ENCODE measurements around the gene ULK1. TPM values are rescaled to one million over a fixed set of nuclear protein-coding genes. Genes with fewer than 3 reads are reported as not detected.

The ULK1 gene
- total RNA-seq, 1 experiment from 2014 or later, result 34.2 TPM

DNA sequence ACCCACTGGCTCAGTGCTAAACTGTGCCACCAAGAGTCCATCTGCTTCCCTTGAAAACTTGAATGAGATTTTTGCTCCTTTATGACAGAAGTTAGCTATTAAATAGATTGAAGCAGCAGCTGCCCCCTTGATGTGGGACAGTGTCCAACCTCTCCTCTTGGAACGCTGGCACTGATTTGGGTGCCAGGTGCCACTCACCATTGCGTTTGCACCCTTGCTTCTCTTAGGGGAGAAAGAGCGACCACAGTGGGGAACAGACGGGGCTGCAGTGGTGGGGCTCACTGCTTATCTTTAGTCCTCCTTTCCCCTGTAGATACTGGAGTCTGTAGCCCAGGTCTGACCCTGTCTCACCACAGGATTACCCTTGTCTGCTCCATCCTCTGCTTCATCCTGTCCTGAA lies 64.7 kb downstream of the ULK1 start:
- H3K4me3 ChIP-seq (replicated peaks in 1 of 2; ENCODE audit: low read depth in 1 of 2, low read length in 2 of 2), result no peak overlapping the region
- ChIA-PET RAD21 (ENCODE audit: low non-redundant PET in 1 of 2, low total read pairs in 2 of 2, uncharacterized antibody in 2 of 2, unreplicated experiment in 2 of 2) (no interaction called here), POLR2A (no interaction called here), CTCF (interaction anchor here (1.2 kb wide), 1 partner anchor 9 kb away, joined by 3 read pairs; the partner anchor contains the start of gene EP400)
- peaks cover 88% of the 10 kb centered on the region for H3K79me2 ChIP-seq (ENCODE audit: insufficient read depth, low read length)
- no TSS peak for BruUV-seq (replicated peaks)
- H3K9me2 ChIP-seq (ENCODE audit: insufficient read depth), result no peaks in the 10 kb centered on the region
- no peak for ATAC-seq
- no peak overlapping the region for H2AFZ ChIP-seq (ENCODE audit: low read depth, low read length, poor library complexity, severe bottlenecking)
- H3K4me2 ChIP-seq (ENCODE audit: low read length), result no peak overlapping the region
- H4K20me1 ChIP-seq (ENCODE audit: insufficient read depth), result peaks cover 9% of the 10 kb centered on the region; the same call in 1 of the 2 replicates
- no peak for DNase-seq (ENCODE audit: low read depth, low spot score)
- H3K27ac ChIP-seq (ENCODE audit: low read depth, low read length), result no peak overlapping the region
- H3K36me3 ChIP-seq (ENCODE audit: control insufficient read depth in 1 of 2, insufficient read depth in 2 of 2, low read length in 2 of 2), result peaks cover 6 to 7% of the 10 kb centered on the region in 2 experiments; a peak in 3 of 4 replicates
- no peaks in the 10 kb centered on the region for H3K9me3 ChIP-seq (ENCODE audit: control insufficient read depth in 1 of 2, insufficient read depth in 1 of 2, low read depth in 1 of 2, low read length in 2 of 2)
- H3K9ac ChIP-seq (ENCODE audit: low read length), result no peak overlapping the region
- no peak for TF ChIP-seq EZH2 (IDR thresholded peaks at IDR 0.05)
- no peak for TF ChIP-seq ELF1 (IDR thresholded peaks at IDR 0.05; ENCODE audit: borderline replicate concordance, low read depth)
- TF ChIP-seq YY1 (IDR thresholded peaks at IDR 0.05; ENCODE audit: extremely low read depth, insufficient replicate concordance, low read depth, low read length), result no peak
- TF ChIP-seq, protein P1, sequence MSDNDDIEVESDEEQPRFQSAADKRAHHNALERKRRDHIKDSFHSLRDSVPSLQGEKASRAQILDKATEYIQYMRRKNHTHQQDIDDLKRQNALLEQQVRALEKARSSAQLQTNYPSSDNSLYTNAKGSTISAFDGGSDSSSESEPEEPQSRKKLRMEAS (IDR thresholded peaks at IDR 0.05), result no peak
- TF ChIP-seq RAD21 (IDR thresholded peaks at IDR 0.05; ENCODE audit: low read depth), result no peak
- no peak for TF ChIP-seq SRF (IDR thresholded peaks at IDR 0.05; ENCODE audit: low read depth)
- TF ChIP-seq FOSL1 (IDR thresholded peaks at IDR 0.05; ENCODE audit: low read depth), result no peak
- TF ChIP-seq JUND (IDR thresholded peaks at IDR 0.05), result no peak
- no peak for TF ChIP-seq EZH2phosphoT487 (IDR thresholded peaks at IDR 0.05; ENCODE audit: borderline replicate concordance)
- TF ChIP-seq POLR2A (IDR thresholded peaks at IDR 0.05; ENCODE audit: borderline replicate concordance, extremely low read depth, insufficient read depth, insufficient read length), result no peak
- no peak for TF ChIP-seq CTCF (IDR thresholded peaks at IDR 0.05 in 2 of 3, conservative IDR thresholded peaks at IDR 0.05 in 1 of 3; ENCODE audit: borderline replicate concordance in 1 of 3, insufficient read depth in 1 of 3, low read depth in 2 of 3, low read length in 2 of 3)
- no peak for TF ChIP-seq ZBTB33 (IDR thresholded peaks at IDR 0.05; ENCODE audit: extremely low read depth, insufficient replicate concordance, low read length)
- TF ChIP-seq, protein P2, sequence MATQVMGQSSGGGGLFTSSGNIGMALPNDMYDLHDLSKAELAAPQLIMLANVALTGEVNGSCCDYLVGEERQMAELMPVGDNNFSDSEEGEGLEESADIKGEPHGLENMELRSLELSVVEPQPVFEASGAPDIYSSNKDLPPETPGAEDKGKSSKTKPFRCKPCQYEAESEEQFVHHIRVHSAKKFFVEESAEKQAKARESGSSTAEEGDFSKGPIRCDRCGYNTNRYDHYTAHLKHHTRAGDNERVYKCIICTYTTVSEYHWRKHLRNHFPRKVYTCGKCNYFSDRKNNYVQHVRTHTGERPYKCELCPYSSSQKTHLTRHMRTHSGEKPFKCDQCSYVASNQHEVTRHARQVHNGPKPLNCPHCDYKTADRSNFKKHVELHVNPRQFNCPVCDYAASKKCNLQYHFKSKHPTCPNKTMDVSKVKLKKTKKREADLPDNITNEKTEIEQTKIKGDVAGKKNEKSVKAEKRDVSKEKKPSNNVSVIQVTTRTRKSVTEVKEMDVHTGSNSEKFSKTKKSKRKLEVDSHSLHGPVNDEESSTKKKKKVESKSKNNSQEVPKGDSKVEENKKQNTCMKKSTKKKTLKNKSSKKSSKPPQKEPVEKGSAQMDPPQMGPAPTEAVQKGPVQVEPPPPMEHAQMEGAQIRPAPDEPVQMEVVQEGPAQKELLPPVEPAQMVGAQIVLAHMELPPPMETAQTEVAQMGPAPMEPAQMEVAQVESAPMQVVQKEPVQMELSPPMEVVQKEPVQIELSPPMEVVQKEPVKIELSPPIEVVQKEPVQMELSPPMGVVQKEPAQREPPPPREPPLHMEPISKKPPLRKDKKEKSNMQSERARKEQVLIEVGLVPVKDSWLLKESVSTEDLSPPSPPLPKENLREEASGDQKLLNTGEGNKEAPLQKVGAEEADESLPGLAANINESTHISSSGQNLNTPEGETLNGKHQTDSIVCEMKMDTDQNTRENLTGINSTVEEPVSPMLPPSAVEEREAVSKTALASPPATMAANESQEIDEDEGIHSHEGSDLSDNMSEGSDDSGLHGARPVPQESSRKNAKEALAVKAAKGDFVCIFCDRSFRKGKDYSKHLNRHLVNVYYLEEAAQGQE (IDR thresholded peaks at IDR 0.05; ENCODE audit: low read depth), result no peak
- no peak for TF ChIP-seq TCF7L2 (IDR thresholded peaks at IDR 0.05; ENCODE audit: borderline replicate concordance, extremely low read depth, insufficient read depth, insufficient read length)
- TF ChIP-seq ATF3 (IDR thresholded peaks at IDR 0.05), result no peak
- no peak for TF ChIP-seq ZNF274 (IDR thresholded peaks at IDR 0.05; ENCODE audit: low read depth, low read length)
- TF ChIP-seq CBX3 (IDR thresholded peaks at IDR 0.05; ENCODE audit: low read depth), result no peak
- no peaks in the 10 kb centered on the region for H3K27me3 ChIP-seq (ENCODE audit: insufficient read depth, low read length)
- peaks cover 25 to 28% of the 10 kb centered on the region in 2 experiments for H3K4me1 ChIP-seq (ENCODE audit: control insufficient read depth in 1 of 2, insufficient read depth in 2 of 2, low read length in 2 of 2)
- intact Hi-C loops (cut with micrococcal nuclease), result no loop called here

Data from HCT116 (cell line).